ENCODE data around the gene SPIN3.
"Not testable (repeated sequence)": the region's sequence is repeated elsewhere in the genome, so short reads cannot be mapped to it uniquely, and the experiment has no call there.

SPIN3 gene

DNA sequence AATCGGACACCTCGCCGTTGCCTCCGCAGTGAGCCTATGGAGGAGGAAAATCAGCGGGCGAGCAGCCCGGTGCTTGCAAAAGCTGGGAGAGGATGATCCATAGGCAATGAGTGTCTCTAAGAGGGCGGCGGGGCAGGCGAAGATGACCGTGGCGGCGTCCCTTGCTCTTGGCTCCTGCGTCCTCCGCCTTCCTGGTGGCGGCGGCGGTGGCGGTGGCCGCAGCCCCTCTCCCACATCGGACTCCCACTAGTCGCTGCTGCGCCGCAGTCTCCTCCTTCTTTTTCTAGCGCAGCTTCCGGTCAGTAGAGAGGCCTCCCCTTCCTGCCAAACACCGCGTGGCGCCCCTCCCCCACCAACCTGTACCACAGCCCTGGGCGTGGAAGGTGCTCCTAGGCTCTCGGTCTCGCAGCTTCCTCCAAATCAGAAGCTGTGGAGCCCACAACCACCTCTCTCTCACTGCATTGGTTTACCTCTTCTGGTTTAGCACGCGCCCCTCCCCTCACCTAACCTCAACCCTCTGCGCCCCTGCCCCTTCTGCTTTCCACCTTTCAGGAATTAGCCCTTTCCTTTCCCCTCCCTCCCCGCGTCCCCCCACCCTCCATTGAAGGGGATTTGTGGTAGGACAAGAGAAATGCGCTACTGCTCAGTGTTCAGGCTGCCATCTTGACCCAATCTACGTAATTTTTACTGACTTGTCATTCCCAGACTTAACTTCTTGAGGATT is at the start of gene SPIN3:
Gene SPIN3, minus strand, starts transcription at position 271 of the 724 bp plus-strand sequence. CDS start 594 bp downstream, outside the sequence.
- H3K9me3 Mint-ChIP-seq, result no peaks in the 10 kb centered on the region
- peak within 1 kb of the TSS; percentile 89 for H3K4me3 Mint-ChIP-seq
- peaks cover 52% of the 10 kb centered on the region for H3K4me1 Mint-ChIP-seq
- no peaks in the 10 kb centered on the region for H3K27me3 Mint-ChIP-seq
- peaks cover 8% of the 10 kb centered on the region for H3K36me3 Mint-ChIP-seq
- peak within 1 kb of the TSS; percentile 96 for H3K27ac Mint-ChIP-seq

DNA sequence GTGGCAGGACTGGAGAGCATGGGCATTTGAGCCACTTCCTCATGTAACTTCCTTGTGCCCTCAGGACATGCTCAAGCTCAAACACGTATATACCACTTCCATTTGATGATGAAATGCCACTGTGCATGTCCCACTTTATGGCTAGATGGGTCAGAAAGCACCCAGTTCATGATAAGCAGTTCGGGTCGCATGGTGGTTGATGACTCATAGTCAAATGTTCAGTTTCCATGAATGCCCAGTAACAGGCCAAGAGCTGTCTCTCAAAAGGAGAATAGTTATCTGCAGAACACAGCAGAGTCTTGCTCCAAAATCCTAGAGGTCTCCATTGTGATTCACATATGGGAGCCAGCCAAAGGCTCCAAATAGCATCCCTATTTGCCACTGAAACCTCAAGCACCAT is 48.9 kb upstream of the SPIN3 start:
- Mint-ChIP-seq H3K9me3 (no peaks in the 10 kb centered on the region), H3K4me3 (no peak overlapping the region), H3K27ac (no peak overlapping the region), H3K36me3 (no peaks in the 10 kb centered on the region), H3K4me1 (no peaks in the 10 kb centered on the region), H3K27me3 (no peaks in the 10 kb centered on the region)

DNA sequence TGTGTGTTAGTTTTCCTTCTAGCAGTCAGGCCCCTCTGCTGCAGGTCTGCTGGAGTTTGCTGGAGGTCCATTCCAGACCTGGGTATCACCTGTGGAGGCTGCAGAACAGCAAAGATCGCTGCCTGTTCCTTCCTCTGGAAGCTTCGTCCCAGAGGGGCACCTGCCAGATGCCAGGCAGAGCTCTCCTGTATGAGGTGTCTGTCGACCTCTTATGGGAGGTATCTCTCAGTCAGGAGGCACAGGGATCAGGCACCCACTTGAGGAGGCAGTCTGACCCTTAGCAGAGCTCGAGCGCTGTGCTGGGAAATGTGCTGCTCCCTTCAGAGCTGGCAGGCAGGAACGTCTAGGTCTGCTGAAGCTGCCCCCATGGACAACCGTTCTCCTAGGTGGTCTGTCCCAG is 41.9 kb upstream of the SPIN3 start:
- H3K27ac Mint-ChIP-seq, H3K4me1 Mint-ChIP-seq, H3K4me3 Mint-ChIP-seq, H3K36me3 Mint-ChIP-seq, H3K9me3 Mint-ChIP-seq, H3K27me3 Mint-ChIP-seq: not testable (repeated sequence)

DNA sequence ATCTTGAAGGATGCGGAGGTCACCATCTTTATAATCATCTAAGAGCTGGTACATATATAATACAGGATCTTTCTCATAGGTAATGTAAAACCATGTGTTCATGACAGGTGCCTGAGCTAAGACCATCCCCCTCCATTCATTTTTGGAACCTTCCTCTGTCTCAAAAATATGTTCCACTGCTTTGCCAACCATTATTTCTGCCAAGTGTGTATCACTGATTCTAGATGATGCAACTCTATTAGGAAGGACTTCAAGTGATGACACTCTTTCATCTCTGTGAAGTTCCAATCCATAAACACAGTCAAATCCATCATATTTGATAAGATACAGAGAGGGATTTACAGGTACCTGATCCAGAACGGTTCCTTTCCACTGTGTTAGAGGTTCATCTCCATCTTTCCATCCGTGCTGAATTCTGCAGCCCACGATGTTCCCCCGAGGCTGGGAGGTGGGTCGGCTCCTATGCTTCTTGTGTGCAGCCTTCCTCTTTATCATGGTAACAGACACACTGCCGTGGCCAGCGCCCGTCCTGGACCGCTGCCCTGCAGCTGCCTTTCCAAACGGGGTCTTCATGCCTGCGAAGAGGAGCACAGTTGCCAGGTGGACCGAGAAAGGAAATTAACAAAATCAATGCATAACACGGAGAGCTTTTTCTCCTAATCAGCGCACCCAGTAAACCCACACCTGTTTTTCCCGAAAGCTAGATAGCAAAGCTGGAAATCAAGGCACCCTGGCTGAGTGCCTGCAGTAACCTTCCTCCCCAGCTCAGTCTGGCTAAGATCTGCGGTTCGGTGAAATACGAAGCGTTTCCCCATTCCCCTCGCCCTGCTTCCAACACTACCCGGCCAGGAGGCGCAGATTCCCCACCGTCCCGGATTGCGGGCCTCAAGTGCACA is 718 bp downstream of the SPIN3 start:
- Mint-ChIP-seq H3K27me3 (no peaks in the 10 kb centered on the region), H3K4me1 (peaks cover 52% of the 10 kb centered on the region), H3K9me3 (no peaks in the 10 kb centered on the region), H3K27ac (peak overlapping the region; percentile 63), H3K4me3 (peak overlapping the region; percentile 89), H3K36me3 (peaks cover 8% of the 10 kb centered on the region)

DNA sequence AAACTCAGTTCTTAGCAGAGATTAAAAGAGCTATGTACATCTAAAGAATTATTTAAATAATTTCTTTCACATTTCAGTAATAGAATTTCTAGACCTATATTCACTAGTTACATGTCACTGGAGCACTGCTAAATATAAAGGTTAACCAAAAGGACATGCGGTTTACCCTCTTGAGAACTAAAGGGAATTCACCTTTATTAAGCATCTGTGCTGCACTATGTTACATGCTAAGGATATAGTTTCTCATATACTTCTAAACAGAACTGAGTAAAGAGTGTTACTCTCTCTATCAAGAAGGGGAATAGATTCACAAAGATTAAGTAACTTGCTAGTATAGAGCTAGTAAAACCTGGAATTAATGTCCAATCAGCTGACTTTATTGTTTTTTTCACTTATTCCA is 7.6 kb downstream of the SPIN3 start:
- no peaks in the 10 kb centered on the region for H3K9me3 Mint-ChIP-seq
- no peak overlapping the region for H3K4me3 Mint-ChIP-seq
- no peaks in the 10 kb centered on the region for H3K27me3 Mint-ChIP-seq
- peaks cover 55% of the 10 kb centered on the region for H3K4me1 Mint-ChIP-seq
- peaks cover 10% of the 10 kb centered on the region for H3K36me3 Mint-ChIP-seq
- no peak overlapping the region for H3K27ac Mint-ChIP-seq

DNA sequence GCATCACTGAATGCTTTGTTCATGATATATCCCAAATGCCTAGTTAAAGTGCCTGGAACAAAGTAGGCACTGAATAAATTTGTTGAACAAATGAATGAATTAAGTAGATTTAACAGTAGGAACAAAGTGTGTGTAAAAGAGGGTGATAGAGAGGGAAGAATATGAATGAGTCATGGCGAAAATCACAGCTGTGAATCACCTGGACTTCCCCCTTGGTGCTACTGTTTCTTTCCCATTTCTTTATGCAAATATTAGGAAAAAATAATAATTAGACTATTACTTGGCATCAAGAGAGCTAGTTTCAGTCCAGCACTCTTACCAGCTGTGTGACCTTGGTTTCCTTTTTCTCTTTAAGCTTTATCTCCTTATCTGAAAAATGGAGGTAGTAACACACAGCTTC is 9.2 kb downstream of the SPIN3 start:
- no peak overlapping the region for H3K4me3 Mint-ChIP-seq
- peak overlapping the region; percentile 79 for H3K27ac Mint-ChIP-seq
- no peaks in the 10 kb centered on the region for H3K9me3 Mint-ChIP-seq
- H3K27me3 Mint-ChIP-seq, result no peaks in the 10 kb centered on the region
- H3K36me3 Mint-ChIP-seq, result peaks cover 7% of the 10 kb centered on the region
- peaks cover 39% of the 10 kb centered on the region for H3K4me1 Mint-ChIP-seq

DNA sequence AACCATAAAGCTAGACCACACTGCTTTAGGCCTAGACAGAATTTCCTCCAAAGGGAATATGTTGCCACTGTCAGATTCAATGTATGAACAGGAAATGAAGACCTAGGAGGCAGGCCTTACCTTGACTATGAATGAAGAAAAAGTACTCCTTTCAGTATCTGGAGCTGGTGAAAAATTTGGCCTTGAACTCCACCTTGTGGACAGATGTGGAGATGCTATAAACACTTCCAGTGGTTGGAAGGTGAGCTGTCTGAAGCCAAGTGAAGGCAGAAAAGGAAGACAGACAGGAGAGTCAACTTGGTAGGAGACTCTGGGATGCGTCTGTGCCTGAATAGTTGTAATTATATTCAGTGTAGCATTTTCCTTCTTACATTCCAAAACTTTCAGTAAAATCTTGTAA is 17.2 kb downstream of the SPIN3 start:
- Mint-ChIP-seq H3K4me3 (no peak overlapping the region), H3K4me1 (no peaks in the 10 kb centered on the region), H3K36me3 (no peaks in the 10 kb centered on the region), H3K9me3 (no peaks in the 10 kb centered on the region), H3K27ac (no peak overlapping the region), H3K27me3 (no peaks in the 10 kb centered on the region)

DNA sequence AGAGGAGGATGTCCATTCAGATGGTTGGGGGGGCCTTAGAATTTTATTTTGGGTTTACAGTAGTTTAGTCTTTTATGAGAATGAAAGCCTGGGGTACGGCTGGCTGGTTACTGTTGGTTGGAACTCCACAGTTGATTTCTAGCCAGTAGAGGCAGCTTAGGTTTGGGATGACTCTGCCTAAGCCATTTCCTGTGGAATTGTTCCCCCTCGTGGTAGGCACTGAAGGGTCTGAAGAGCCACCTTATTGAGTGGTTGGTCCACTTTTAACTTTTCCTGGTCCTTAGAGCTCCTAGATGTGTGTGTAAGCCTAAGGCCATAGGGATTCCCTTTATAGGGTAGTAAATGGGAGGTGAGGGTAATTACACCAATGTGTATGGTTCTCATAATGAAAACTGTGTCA is 19.7 kb downstream of the SPIN3 start:
- Mint-ChIP-seq H3K27me3 (no peaks in the 10 kb centered on the region), H3K36me3 (no peaks in the 10 kb centered on the region), H3K9me3 (no peaks in the 10 kb centered on the region), H3K27ac (no peak overlapping the region), H3K4me1 (no peaks in the 10 kb centered on the region), H3K4me3 (no peak overlapping the region)

DNA sequence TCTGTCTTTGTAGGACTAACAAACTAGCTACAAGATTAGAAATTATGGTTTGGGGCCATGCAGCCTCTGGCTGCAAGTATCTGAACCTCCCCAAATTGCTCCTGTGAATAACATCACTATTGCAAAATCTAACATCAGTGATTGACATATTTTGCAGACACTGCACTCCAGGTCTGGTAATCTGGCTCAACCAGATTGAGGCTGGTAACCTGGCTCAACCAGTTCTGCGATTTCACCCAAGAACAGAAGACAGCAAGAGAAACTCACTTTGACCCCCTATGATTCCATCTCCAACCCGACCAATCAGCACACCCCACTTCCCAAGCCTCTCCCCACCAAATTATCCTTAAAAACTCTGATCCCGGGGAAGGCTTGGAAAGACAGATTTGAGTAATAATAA is 20.9 kb downstream of the SPIN3 start:
- Mint-ChIP-seq H3K27me3 (no peaks in the 10 kb centered on the region), H3K36me3 (no peaks in the 10 kb centered on the region), H3K27ac (no peak overlapping the region), H3K9me3 (no peaks in the 10 kb centered on the region), H3K4me1 (no peaks in the 10 kb centered on the region), H3K4me3 (no peak overlapping the region)

DNA sequence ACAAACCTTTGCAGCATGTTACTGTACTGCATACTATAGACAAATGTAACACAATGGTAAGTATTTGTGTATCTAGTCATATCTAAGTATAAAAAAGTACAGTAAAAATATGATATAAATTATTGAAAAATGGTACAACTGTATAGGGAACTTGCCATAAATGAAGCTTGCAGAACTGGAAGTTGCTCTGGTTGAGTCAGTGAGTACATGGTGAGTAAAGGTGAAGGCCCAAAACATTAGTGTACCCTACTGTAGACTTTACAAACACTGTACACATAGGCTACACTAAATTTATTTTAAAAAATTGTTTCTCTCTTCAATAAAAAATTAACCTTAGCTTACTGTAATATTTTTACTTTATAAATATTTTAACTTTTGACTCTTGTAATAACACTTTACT is 25.8 kb downstream of the SPIN3 start:
- Mint-ChIP-seq H3K4me3 (no peak overlapping the region), H3K36me3 (peaks cover 2% of the 10 kb centered on the region), H3K9me3 (no peaks in the 10 kb centered on the region), H3K27ac (no peak overlapping the region), H3K4me1 (peaks cover 2% of the 10 kb centered on the region), H3K27me3 (no peaks in the 10 kb centered on the region)

DNA sequence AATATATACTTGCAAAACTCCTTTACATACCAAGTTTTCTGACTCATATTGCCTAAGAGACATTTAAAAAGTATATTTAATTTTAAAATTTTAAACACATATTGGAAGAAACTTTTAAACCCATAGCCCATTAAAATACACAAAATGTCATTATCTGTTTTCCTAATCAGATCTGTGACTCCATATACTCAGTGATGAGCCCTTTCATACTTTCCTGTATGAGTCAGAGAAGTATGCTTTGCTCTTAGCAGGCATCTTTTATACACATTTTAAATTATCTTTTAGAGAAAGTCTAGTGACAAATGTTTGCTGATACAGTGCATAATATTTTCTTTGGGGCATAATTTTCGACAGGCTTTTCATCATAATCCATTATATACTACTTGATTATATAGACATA is 26.4 kb downstream of the SPIN3 start:
- no peak overlapping the region for H3K4me3 Mint-ChIP-seq
- peaks cover 8% of the 10 kb centered on the region for H3K4me1 Mint-ChIP-seq
- H3K36me3 Mint-ChIP-seq, result peaks cover 2% of the 10 kb centered on the region
- H3K27ac Mint-ChIP-seq, result no peak overlapping the region
- no peaks in the 10 kb centered on the region for H3K27me3 Mint-ChIP-seq
- no peaks in the 10 kb centered on the region for H3K9me3 Mint-ChIP-seq

DNA sequence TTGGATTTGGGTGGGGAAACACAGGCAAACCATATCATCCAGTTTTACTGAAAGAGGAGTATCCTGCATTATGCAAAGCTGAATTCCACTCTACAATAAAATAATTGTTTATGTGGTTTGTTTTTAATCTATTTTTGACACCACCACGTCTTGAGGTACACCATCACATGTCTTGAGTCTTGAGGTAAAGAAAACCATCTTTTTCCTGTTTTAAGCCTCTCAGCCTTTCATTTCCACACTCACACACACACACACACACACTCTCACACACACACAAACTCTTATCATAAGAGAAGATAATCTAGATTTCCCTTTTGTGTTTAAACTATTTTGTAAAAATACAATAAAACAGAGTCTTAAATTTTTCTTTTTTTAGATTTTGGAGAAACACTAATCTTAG is 32.0 kb downstream of the SPIN3 start:
- Mint-ChIP-seq H3K4me1 (peaks cover 18% of the 10 kb centered on the region), H3K4me3 (no peak overlapping the region), H3K36me3 (peaks cover 4% of the 10 kb centered on the region), H3K27me3 (no peaks in the 10 kb centered on the region), H3K9me3 (no peaks in the 10 kb centered on the region), H3K27ac (no peak overlapping the region)

DNA sequence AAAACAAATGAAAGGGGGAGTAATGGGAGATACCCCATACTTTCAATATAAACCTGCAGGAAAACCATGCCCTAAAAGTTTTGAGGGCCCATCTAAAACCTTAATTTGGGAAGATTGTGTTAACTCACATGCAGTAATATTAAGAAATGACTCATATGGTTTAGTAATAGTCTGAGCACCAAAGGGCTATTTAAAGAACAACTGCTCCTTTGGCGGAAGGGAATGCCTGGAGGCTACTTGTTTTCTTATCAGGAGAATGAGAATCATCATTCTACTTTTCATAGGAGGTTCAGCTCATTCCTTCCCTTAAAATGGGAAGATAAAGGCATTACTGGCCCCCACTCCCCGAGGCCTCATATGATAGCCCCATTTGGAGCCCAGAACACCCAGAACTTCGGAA is 47.6 kb downstream of the SPIN3 start:
- Mint-ChIP-seq H3K27ac (no peak overlapping the region), H3K36me3 (peaks cover 2% of the 10 kb centered on the region), H3K9me3 (no peaks in the 10 kb centered on the region), H3K4me1 (no peaks in the 10 kb centered on the region), H3K27me3 (no peaks in the 10 kb centered on the region), H3K4me3 (no peak overlapping the region)

DNA sequence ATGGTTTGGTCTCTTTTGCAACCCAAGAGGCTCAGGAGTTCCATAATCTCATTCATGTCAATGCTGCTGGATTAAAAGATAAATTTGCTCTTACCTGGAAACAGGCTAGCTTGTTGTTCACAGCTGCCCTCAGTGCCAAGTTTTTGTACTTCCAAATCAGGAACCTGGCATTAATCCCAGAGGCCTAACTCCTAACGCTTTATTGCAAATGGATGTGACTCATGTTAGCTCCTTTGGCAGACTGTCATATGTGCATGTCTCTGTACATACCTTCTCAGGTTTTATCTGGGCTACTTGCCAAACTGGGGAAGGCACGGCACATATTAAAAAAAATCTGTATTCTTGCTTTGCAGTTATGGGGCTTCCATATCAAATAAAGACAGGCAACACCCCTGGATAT is 49.1 kb downstream of the SPIN3 start:
- not testable (repeated sequence) for H3K4me1 Mint-ChIP-seq, H3K27ac Mint-ChIP-seq, H3K27me3 Mint-ChIP-seq, H3K4me3 Mint-ChIP-seq, H3K9me3 Mint-ChIP-seq, H3K36me3 Mint-ChIP-seq

DNA sequence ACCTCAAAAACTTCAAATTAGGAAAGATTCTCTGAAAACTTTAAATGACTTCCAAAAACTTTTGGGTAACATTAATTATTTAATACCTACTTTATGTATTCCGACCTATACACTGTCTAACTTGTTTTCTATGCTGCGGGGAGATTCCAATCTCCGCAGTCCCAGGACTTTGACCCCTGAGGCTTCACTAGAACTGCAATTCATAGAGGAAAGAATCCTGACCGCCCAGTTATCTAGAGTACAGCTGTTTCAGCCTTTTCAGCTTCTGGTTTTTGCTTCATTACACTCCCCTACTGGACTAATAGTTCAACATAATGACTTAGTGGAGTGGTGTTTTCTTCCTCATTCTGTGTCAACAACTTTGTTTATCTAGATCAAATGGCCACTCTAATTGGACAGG is 50.1 kb downstream of the SPIN3 start:
- not testable (repeated sequence) for H3K27ac Mint-ChIP-seq, H3K4me3 Mint-ChIP-seq, H3K27me3 Mint-ChIP-seq, H3K9me3 Mint-ChIP-seq, H3K4me1 Mint-ChIP-seq, H3K36me3 Mint-ChIP-seq

DNA sequence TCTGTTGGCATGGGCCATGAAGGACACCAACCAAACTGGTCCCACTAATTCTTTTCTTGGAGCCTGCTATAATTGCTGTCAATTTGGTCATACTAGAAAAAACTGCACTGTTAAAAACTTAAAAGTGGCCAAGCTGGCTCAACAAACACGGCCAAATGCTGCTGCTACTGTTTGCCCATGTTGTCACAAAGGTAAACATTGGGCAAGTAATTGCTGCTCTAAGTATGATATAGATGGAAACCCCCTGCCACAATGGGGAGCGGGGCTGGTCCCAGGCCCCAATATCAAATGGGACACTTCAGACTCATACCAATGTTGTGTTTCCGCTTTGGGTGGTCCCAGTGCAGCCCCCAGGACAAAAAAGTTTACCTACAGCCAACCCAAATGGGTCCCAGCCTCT is 52.1 kb downstream of the SPIN3 start:
- H3K4me3 Mint-ChIP-seq, result no peak overlapping the region
- H3K27ac Mint-ChIP-seq, result no peak overlapping the region
- H3K27me3 Mint-ChIP-seq, result no peaks in the 10 kb centered on the region
- H3K9me3 Mint-ChIP-seq, result peaks cover 4% of the 10 kb centered on the region
- H3K36me3 Mint-ChIP-seq, result no peaks in the 10 kb centered on the region
- H3K4me1 Mint-ChIP-seq, result no peaks in the 10 kb centered on the region
